Uterus (tissue), 2 donors: Measurements from ENCODE around the gene PPT1.

Experiments
- POLR2A ChIP-seq, 2 donors: fragments of 450-650 bp; IDR thresholded peaks; one replicate each; pipeline ENCODE4 v1.6.1; 2016; ENCODE audit warnings: antibody characterized with exemption in 2 of 2, mild to moderate bottlenecking in 1 of 2, moderate library complexity in 1 of 2
- TF ChIP-seq, protein P1 (sequence below), 4 experiments: fragments of 200-600 bp in 2 of 4; fragments of 450-650 bp in 2 of 4; sonication (generic) in 2 of 4; IDR thresholded peaks; one replicate each; pipeline ENCODE4 v1.5.1; 2016 to 2019; ENCODE audit warnings: antibody characterized with exemption in 4 of 4, mild to moderate bottlenecking in 2 of 4, moderate library complexity in 1 of 4

- TF ChIP-seq, protein P1, sequence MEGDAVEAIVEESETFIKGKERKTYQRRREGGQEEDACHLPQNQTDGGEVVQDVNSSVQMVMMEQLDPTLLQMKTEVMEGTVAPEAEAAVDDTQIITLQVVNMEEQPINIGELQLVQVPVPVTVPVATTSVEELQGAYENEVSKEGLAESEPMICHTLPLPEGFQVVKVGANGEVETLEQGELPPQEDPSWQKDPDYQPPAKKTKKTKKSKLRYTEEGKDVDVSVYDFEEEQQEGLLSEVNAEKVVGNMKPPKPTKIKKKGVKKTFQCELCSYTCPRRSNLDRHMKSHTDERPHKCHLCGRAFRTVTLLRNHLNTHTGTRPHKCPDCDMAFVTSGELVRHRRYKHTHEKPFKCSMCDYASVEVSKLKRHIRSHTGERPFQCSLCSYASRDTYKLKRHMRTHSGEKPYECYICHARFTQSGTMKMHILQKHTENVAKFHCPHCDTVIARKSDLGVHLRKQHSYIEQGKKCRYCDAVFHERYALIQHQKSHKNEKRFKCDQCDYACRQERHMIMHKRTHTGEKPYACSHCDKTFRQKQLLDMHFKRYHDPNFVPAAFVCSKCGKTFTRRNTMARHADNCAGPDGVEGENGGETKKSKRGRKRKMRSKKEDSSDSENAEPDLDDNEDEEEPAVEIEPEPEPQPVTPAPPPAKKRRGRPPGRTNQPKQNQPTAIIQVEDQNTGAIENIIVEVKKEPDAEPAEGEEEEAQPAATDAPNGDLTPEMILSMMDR (IDR thresholded peaks at IDR 0.05), result no peak
- TF ChIP-seq POLR2A (IDR thresholded peaks at IDR 0.05), result no peak
Observed at GRCh38 chr1:40114400-40114799, 17.3 kb upstream of the PPT1 start.
